ENCODE data around the gene GPR68. TPM values are rescaled to one million over a fixed set of nuclear protein-coding genes. Genes with fewer than 3 reads are reported as not detected.

The GPR68 gene
- total RNA-seq, 2 donors from 2014 or later: 0.26 TPM; not detected in 1

DNA sequence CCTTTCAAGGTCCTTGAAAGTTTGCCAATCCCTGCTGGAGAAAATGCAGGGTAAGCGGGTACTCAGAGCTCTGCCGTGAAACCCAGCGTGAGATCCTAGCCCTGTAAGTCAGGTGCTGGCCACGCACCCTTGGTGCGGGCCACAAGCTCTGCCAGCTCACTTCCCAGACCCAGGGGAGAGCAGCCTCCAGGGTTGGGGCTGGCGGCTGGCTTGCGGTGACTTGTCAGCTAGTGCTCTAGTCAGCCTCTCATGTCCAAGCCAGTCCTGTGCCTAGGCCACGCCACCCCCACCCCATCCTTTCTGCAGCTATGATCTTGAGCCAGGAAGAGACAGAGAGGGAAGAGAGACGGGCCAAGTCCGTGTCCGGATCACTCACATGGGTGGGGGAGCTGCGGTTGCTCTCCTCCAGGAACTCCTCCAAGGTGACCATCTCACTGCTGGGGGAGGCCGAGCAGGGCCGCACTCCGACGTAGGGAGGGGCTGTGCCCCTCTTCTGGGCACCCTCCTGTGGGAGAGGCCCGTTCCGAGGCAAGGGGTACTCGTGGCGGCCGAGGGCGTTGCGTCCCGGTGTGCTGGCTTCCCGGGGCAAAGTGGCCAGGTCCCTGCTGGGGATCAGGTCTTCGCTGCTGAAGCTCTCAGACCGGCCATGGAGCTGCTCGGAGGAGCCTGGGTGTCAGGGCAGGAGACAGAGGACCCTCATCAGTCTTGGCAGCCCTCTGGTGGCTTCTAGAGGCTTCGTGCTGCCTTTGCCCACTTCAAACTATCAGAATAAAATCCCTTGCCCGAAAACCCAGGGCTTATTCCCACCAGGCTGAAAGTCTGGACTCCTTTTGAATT is 33.3 kb upstream of the GPR68 start:
- no peaks in the 10 kb centered on the region for H3K4me1 ChIP-seq
- H3K4me3 ChIP-seq: no peak overlapping the region
- ATAC-seq: no peak
- no peaks in the 10 kb centered on the region for H3K9me3 ChIP-seq
- DNase-seq: no peak
- TF ChIP-seq, protein P1, sequence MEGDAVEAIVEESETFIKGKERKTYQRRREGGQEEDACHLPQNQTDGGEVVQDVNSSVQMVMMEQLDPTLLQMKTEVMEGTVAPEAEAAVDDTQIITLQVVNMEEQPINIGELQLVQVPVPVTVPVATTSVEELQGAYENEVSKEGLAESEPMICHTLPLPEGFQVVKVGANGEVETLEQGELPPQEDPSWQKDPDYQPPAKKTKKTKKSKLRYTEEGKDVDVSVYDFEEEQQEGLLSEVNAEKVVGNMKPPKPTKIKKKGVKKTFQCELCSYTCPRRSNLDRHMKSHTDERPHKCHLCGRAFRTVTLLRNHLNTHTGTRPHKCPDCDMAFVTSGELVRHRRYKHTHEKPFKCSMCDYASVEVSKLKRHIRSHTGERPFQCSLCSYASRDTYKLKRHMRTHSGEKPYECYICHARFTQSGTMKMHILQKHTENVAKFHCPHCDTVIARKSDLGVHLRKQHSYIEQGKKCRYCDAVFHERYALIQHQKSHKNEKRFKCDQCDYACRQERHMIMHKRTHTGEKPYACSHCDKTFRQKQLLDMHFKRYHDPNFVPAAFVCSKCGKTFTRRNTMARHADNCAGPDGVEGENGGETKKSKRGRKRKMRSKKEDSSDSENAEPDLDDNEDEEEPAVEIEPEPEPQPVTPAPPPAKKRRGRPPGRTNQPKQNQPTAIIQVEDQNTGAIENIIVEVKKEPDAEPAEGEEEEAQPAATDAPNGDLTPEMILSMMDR (IDR thresholded peaks at IDR 0.05): no peak
- no peak for TF ChIP-seq POLR2A (IDR thresholded peaks at IDR 0.05)
- no peak overlapping the region for H3K27ac ChIP-seq
- WGBS, 2 donors: 90 to 93% methylated on average over 5 to 15 of the region's 30 CpGs
- intact Hi-C loops (cut with DNase I): no loop called here
- H3K36me3 ChIP-seq (replicated peaks in 1 of 2; ENCODE audit: insufficient read depth in 1 of 2, low read depth in 2 of 2): peaks cover 0 to 5% of the 10 kb centered on the region in 2 donors
- no peaks in the 10 kb centered on the region for H3K27me3 ChIP-seq

DNA sequence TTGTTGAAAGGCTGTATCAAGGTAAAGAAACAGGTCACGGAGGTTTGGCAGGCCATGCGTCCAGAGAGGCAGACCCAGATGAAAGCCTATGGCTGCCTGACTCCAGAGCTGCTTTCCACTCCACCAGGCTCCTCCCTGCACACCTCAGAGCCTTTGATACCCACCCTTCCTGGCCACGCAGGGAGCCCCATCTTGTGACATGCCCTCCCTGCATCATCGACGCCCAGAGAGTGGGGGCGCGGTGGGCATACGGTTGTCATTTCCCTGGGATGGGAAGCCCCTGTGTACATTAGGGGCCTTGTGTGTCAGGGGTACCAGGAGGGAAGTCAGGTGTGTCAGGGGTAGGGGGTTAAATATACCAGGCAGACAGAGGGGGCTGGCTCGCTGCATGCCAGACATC is 30.3 kb upstream of the GPR68 start:
- no peak overlapping the region for H3K4me3 ChIP-seq
- no peak for ATAC-seq
- H3K27ac ChIP-seq: no peak overlapping the region
- 94 to 99% methylated on average over 7 to 9 of the region's 9 CpGs for WGBS, 2 donors
- H3K4me1 ChIP-seq: no peaks in the 10 kb centered on the region
- H3K36me3 ChIP-seq (replicated peaks in 1 of 2; ENCODE audit: insufficient read depth in 1 of 2, low read depth in 2 of 2): peaks cover 0 to 2% of the 10 kb centered on the region in 2 donors
- TF ChIP-seq, protein P1 (IDR thresholded peaks at IDR 0.05): no peak
- TF ChIP-seq POLR2A (IDR thresholded peaks at IDR 0.05): no peak
- no peaks in the 10 kb centered on the region for H3K9me3 ChIP-seq
- intact Hi-C loops (cut with DNase I): no loop called here
- H3K27me3 ChIP-seq: no peaks in the 10 kb centered on the region
- no peak for DNase-seq

DNA sequence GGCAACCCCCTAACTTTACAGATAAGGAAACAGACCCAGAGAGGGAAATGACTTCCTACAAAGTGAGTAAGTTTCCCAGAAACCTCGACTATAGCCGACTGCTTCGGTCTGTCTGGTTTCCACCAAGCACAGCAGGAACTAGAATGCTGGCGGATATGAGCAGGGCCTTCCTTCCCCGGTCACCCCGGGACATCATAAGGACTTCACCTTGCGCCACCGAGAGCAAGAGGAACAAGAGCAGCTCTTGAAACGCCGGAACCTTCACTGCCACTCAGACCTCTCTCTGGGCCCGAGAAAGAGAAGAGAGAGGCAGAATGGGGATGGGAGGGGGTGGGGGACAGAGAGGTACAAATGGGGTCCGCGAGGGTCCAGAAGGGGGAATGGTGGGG is 29.4 kb upstream of the GPR68 start:
- no peaks in the 10 kb centered on the region for H3K27me3 ChIP-seq
- TF ChIP-seq, protein P1 (IDR thresholded peaks at IDR 0.05): no peak
- no peak for TF ChIP-seq POLR2A (IDR thresholded peaks at IDR 0.05)
- WGBS, 2 donors: 85 to 89% methylated on average over 12 to 13 of the region's 13 CpGs
- H3K9me3 ChIP-seq: no peaks in the 10 kb centered on the region
- H3K27ac ChIP-seq: no peak overlapping the region
- peaks cover 0 to 2% of the 10 kb centered on the region in 2 donors for H3K36me3 ChIP-seq (replicated peaks in 1 of 2; ENCODE audit: insufficient read depth in 1 of 2, low read depth in 2 of 2)
- intact Hi-C loops (cut with DNase I): no loop called here
- DNase-seq (no peak), ATAC-seq (no peak)
- no peaks in the 10 kb centered on the region for H3K4me1 ChIP-seq
- H3K4me3 ChIP-seq: no peak overlapping the region

DNA sequence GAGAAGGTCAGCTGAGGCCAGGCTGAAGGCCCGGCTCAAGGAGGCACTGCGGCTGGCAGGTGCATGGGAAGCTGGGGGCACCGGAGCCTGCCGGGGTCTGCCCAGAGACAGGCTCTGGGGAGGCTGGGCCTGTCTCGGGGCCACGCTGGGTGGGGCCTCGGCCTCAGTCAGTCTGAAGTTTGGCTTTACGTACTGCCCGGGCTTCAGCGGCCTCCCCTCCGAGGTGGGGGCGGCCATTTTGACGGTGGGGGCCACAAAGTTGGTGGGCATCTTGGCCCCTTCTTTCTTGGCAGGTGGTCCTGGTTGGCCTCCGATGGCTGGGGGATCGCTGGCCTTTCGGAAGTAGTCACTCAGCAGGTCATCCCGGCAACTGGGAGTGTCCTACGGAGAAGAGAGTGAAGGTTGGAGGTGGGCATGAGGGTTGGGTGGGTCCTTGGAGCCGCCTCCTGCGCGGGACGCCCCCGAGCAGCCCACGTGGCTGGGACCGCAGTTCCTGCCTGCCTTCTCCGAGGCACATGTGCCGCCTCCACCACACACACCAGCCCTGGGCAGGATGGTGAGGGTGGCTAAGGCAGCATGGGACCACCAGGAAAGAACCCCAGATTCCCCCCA is 28.9 kb upstream of the GPR68 start:
- no peak for DNase-seq
- intact Hi-C loops (cut with DNase I): no loop called here
- H3K27me3 ChIP-seq: no peaks in the 10 kb centered on the region
- no peak overlapping the region for H3K4me3 ChIP-seq
- 97 to 100% methylated on average over 1 to 24 of the region's 27 CpGs for WGBS, 2 donors
- H3K27ac ChIP-seq: no peak overlapping the region
- peaks cover 0 to under 1% of the 10 kb centered on the region in 2 donors for H3K36me3 ChIP-seq (replicated peaks in 1 of 2; ENCODE audit: insufficient read depth in 1 of 2, low read depth in 2 of 2)
- H3K4me1 ChIP-seq: no peaks in the 10 kb centered on the region
- TF ChIP-seq, protein P1 (IDR thresholded peaks at IDR 0.05): no peak
- TF ChIP-seq POLR2A (IDR thresholded peaks at IDR 0.05): no peak
- ATAC-seq: no peak
- H3K9me3 ChIP-seq: no peaks in the 10 kb centered on the region

Data from body of pancreas (tissue), 4 donors.